Stomach (tissue), 4 donors: Measurements from ENCODE around the gene SMTNL1.

ENCODE experiments used
- CTCF ChIP-seq, 7 experiments: fragments of 450-650 bp in 4 of 7; fragments of 200-600 bp in 3 of 7; sonication (generic) in 3 of 7; IDR thresholded peaks; one replicate each; pipeline ENCODE4 v1.5.1; 2016 to 2019; ENCODE audit warnings: antibody characterized with exemption in 7 of 7, control low read depth in 2 of 7, mild to moderate bottlenecking in 1 of 7
- POLR2A ChIP-seq, 4 donors: fragments of 450-650 bp; IDR thresholded peaks; one replicate each; pipeline ENCODE4 v1.6.1; 2016; ENCODE audit warnings: antibody characterized with exemption in 4 of 4, control low read depth in 2 of 4, mild to moderate bottlenecking in 1 of 4, moderate library complexity in 1 of 4
- POLR2AphosphoS5 ChIP-seq, 3 donors: sonication (generic); formaldehyde crosslinking; IDR thresholded peaks; one replicate each; pipeline ENCODE4 v1.6.1; 2016; ENCODE audit warnings: antibody characterized with exemption in 3 of 3

- TF ChIP-seq POLR2A (IDR thresholded peaks at IDR 0.05) (no peak), CTCF (IDR thresholded peaks at IDR 0.05) (no peak), POLR2AphosphoS5 (IDR thresholded peaks at IDR 0.05) (no peak)
Observed at GRCh38 chr11:57508341-57509170, 28.8 kb upstream of the SMTNL1 start.
